NT2/D1 (cell line): ENCODE results near the gene SLC25A39.

ENCODE experiments used
- SUZ12 ChIP-seq: IDR thresholded peaks from 2 replicates; pipeline ENCODE4 v1.6.1; 2011; ENCODE audit not compliant: insufficient read length, insufficient read depth; ENCODE audit errors: extremely low read depth
- YY1 ChIP-seq: IDR thresholded peaks from 2 replicates; pipeline ENCODE4 v1.6.1; 2011; ENCODE audit not compliant: insufficient read length, insufficient read depth
- ZNF274 ChIP-seq: IDR thresholded peaks from 2 replicates; pipeline ENCODE4 v1.6.1; 2011; ENCODE audit warnings: mild to moderate bottlenecking, low read depth, low read length

DNA sequence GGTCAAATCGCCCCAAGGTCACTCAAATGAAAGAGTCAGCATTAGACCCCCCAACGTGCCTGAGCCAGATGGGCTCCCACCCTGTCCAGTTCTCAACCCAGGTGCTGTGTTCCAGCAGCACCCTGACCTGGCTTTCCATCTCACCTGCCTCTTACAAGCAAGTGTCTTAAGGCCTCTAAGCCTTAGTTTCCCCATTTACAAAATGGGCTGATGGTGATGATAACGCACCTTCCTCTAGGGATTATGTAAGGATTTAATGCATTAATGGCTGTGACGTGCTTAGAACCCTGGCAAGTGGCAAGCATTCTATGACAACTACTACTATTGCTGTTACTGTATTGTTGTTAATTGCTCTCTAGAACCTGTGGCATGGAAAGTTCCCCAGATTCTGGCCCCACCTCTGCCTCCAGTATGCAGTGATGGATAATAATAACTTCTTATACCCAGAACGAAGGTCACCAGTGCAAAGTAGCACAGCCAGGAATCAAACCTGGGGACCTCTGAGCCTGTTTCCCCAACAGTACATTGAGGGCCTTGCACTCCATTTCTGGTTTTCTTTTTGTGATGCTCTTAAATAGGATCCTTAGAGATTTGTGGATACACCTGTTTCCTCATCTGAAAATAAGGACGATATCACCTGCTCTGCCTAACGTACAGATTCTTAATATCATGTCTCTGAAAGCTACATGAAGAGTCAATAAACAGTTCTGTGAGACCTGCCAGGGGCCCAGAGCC lies 3.3 kb upstream of the SLC25A39 start:
- TF ChIP-seq ZNF274 (no peak), SUZ12 (no peak), YY1 (no peak)
